Panc1 (cell line): ENCODE data around the gene EXOC3L4.

Source experiments
- CTCF ChIP-seq: fragments of 450-650 bp; IDR thresholded peaks from 2 replicates; pipeline ENCODE4 v1.5.1; 2017; ENCODE audit warnings: mild to moderate bottlenecking
- POLR2AphosphoS5 ChIP-seq: IDR thresholded peaks from 2 replicates; pipeline ENCODE4 v1.6.1; 2012; ENCODE audit warnings: mild to moderate bottlenecking, low read depth, low read length, moderate library complexity
- REST ChIP-seq, 2 experiments: IDR thresholded peaks; 2 replicates each; pipeline ENCODE4 v1.6.1; 2011 to 2012; ENCODE audit warnings: low read depth in 2 of 2, control low read depth in 1 of 2, low read length in 1 of 2, mild to moderate bottlenecking in 1 of 2, moderate library complexity in 1 of 2; ENCODE audit not compliant: insufficient read depth in 1 of 2
- SIN3A ChIP-seq: IDR thresholded peaks from 2 replicates; pipeline ENCODE4 v1.6.1; 2012; ENCODE audit warnings: low read depth, mild to moderate bottlenecking, low read length, moderate library complexity, borderline replicate concordance; ENCODE audit not compliant: insufficient read depth
- TCF7L2 ChIP-seq: IDR thresholded peaks from 2 replicates; pipeline ENCODE4 v1.6.1; 2011; ENCODE audit warnings: mild to moderate bottlenecking, low read depth, low read length, inconsistent platforms

- no peak for TF ChIP-seq CTCF
- TF ChIP-seq POLR2AphosphoS5: no peak
- no peak for TF ChIP-seq REST (IDR thresholded peaks at IDR 0.05; ENCODE audit: insufficient read depth in 1 of 2, low read depth in 2 of 2, low read length in 1 of 2)
- TF ChIP-seq TCF7L2: no peak
- no peak for TF ChIP-seq SIN3A
Observed at GRCh38 chr14:103111232-103111868, 16.8 kb downstream of the EXOC3L4 start.
